MM.1S (cell line): Measurements from ENCODE around the gene CDC42SE2.

ENCODE experiments used
- DNase-seq: peaks from one replicate; pipeline ENCODE4 v3.0.0-alpha.2; 2015
- H2AFZ ChIP-seq: fragments of 300-600 bp; sonication (generic); 2 replicates; pipeline ENCODE4 v1.6.0; 2016; ENCODE audit warnings: antibody characterized with exemption, low read length
- H3F3A ChIP-seq: fragments of 300-600 bp; sonication (generic); 2 replicates; pipeline ENCODE4 v1.6.1; 2016; ENCODE audit warnings: mild to moderate bottlenecking, antibody characterized with exemption, low read length, moderate library complexity, mixed read lengths; ENCODE audit not compliant: insufficient read depth
- H3K27ac ChIP-seq: fragments of 300-600 bp; sonication (generic); 2 replicates; pipeline ENCODE4 v1.5.1; 2016; ENCODE audit warnings: mild to moderate bottlenecking, low read length
- H3K27me3 ChIP-seq: fragments of 300-600 bp; sonication (generic); replicated peaks from 2 replicates; pipeline ENCODE4 v1.6.0; 2016; ENCODE audit warnings: low read length; ENCODE audit not compliant: insufficient read depth
- H3K36me3 ChIP-seq: fragments of 300-600 bp; sonication (generic); replicated peaks from 2 replicates; pipeline ENCODE4 v1.6.1; 2016; ENCODE audit warnings: mild to moderate bottlenecking, low read length, mixed read lengths; ENCODE audit not compliant: insufficient read depth
- H3K4me1 ChIP-seq: fragments of 300-600 bp; sonication (generic); 2 replicates; pipeline ENCODE4 v1.6.1; 2016; ENCODE audit warnings: low read length, mixed read lengths
- H3K4me2 ChIP-seq: fragments of 300-600 bp; sonication (generic); 2 replicates; pipeline ENCODE4 v1.6.0; 2016; ENCODE audit warnings: low read depth, low read length
- H3K4me3 ChIP-seq: fragments of 300-600 bp; sonication (generic); 2 replicates; pipeline ENCODE4 v1.5.1; 2016; ENCODE audit warnings: low read length, mixed read lengths
- H3K79me2 ChIP-seq: fragments of 300-600 bp; sonication (generic); 2 replicates; pipeline ENCODE4 v1.6.1; 2016; ENCODE audit warnings: mixed run types, low read length, mixed read lengths
- H3K9ac ChIP-seq: fragments of 300-600 bp; sonication (generic); 2 replicates; pipeline ENCODE4 v1.6.1; 2016; ENCODE audit warnings: low read length, mixed read lengths
- H3K9me2 ChIP-seq: fragments of 300-600 bp; sonication (generic); replicated peaks from 2 replicates; pipeline ENCODE4 v1.6.1; 2016; ENCODE audit warnings: mild to moderate bottlenecking, low read length, mixed read lengths; ENCODE audit not compliant: insufficient read depth
- H3K9me3 ChIP-seq: fragments of 300-600 bp; sonication (generic); replicated peaks from 2 replicates; pipeline ENCODE4 v1.6.1; 2016; ENCODE audit warnings: mild to moderate bottlenecking, low read length, mixed read lengths; ENCODE audit not compliant: insufficient read depth
- H4K20me1 ChIP-seq: fragments of 300-600 bp; sonication (generic); 2 replicates; pipeline ENCODE4 v1.6.1; 2016; ENCODE audit warnings: mild to moderate bottlenecking, low read length, moderate library complexity, mixed read lengths; ENCODE audit not compliant: insufficient read depth
- CTCF ChIP-seq: fragments of 300-600 bp; sonication (generic); IDR thresholded peaks from 2 replicates; pipeline ENCODE4 v1.5.1; 2016; ENCODE audit warnings: antibody characterized with exemption, low read length, mixed read lengths
- EZH2 ChIP-seq: fragments of 300-600 bp; sonication (generic); optimal IDR thresholded peaks from 2 replicates; pipeline ENCODE3; 2017; ENCODE audit warnings: low read depth, mild to moderate bottlenecking, antibody characterized with exemption, low read length, mixed read lengths
- EZH2phosphoT487 ChIP-seq: fragments of 300-600 bp; sonication (generic); IDR thresholded peaks from 2 replicates; pipeline ENCODE4 v1.6.1; 2018; ENCODE audit warnings: antibody characterized with exemption, low read length

The CDC42SE2 gene

GRCh38 chr5:131239686-131240085 is 24.2 kb upstream of the CDC42SE2 start:
- no peak for DNase-seq
- no peak overlapping the region for H3K27ac ChIP-seq

GRCh38 chr5:131242728-131243255 is 21.1 kb upstream of the CDC42SE2 start:
- H3K9ac ChIP-seq, result no peak overlapping the region
- DNase-seq, result no peak
- no peaks in the 10 kb centered on the region for H3K36me3 ChIP-seq
- H3K27me3 ChIP-seq, result no peaks in the 10 kb centered on the region
- H3K9me2 ChIP-seq, result no peaks in the 10 kb centered on the region
- H3K4me1 ChIP-seq, result no peaks in the 10 kb centered on the region
- H3K27ac ChIP-seq, result no peak overlapping the region
- H3K79me2 ChIP-seq, result no peaks in the 10 kb centered on the region
- H3K9me3 ChIP-seq, result no peaks in the 10 kb centered on the region
- H3F3A ChIP-seq, result no peaks in the 10 kb centered on the region
- no peak overlapping the region for H3K4me2 ChIP-seq
- H2AFZ ChIP-seq, result no peak overlapping the region
- H4K20me1 ChIP-seq, result no peaks in the 10 kb centered on the region
- H3K4me3 ChIP-seq, result no peak overlapping the region
- TF ChIP-seq EZH2 (no peak), CTCF (no peak), EZH2phosphoT487 (no peak)

More at GRCh38 chr5:131239686-131240085, 24.2 kb upstream of the CDC42SE2 start:
- Histone ChIP-seq H3F3A (no peaks in the 10 kb centered on the region), H3K27me3 (no peaks in the 10 kb centered on the region), H3K4me2 (no peak overlapping the region), H3K79me2 (no peaks in the 10 kb centered on the region), H3K9me2 (no peaks in the 10 kb centered on the region), H3K36me3 (no peaks in the 10 kb centered on the region), H4K20me1 (no peaks in the 10 kb centered on the region), H3K4me1 (no peaks in the 10 kb centered on the region), H3K9ac (no peak overlapping the region), H3K9me3 (no peaks in the 10 kb centered on the region), H2AFZ (no peak overlapping the region), H3K4me3 (no peak overlapping the region)
- TF ChIP-seq EZH2 (no peak), CTCF (no peak), EZH2phosphoT487 (no peak)

- Histone ChIP-seq H3K4me3 (no peak overlapping the region), H3K36me3 (no peaks in the 10 kb centered on the region), H3K4me1 (no peaks in the 10 kb centered on the region), H2AFZ (no peak overlapping the region), H3K4me2 (no peak overlapping the region), H3K79me2 (no peaks in the 10 kb centered on the region), H3K27ac (no peak overlapping the region), H3K9me2 (no peaks in the 10 kb centered on the region), H3F3A (no peaks in the 10 kb centered on the region), H3K9me3 (no peaks in the 10 kb centered on the region), H3K9ac (no peak overlapping the region), H3K27me3 (no peaks in the 10 kb centered on the region), H4K20me1 (no peaks in the 10 kb centered on the region)
- no peak for DNase-seq
- TF ChIP-seq EZH2phosphoT487, result no peak
- TF ChIP-seq CTCF, result no peak
- no peak for TF ChIP-seq EZH2
Measured at GRCh38 chr5:131245312-131245711, 18.5 kb upstream of the CDC42SE2 start.
